GM12872 (cell line): ENCODE data around the gene PHLDB2.

Source experiments
- TF ChIP-seq, protein P1 (sequence below): IDR thresholded peaks from 3 replicates; pipeline ENCODE4 v1.5.1; 2011; ENCODE audit warnings: low read depth, mild to moderate bottlenecking, low read length, moderate library complexity; ENCODE audit not compliant: insufficient read depth

The PHLDB2 gene

DNA sequence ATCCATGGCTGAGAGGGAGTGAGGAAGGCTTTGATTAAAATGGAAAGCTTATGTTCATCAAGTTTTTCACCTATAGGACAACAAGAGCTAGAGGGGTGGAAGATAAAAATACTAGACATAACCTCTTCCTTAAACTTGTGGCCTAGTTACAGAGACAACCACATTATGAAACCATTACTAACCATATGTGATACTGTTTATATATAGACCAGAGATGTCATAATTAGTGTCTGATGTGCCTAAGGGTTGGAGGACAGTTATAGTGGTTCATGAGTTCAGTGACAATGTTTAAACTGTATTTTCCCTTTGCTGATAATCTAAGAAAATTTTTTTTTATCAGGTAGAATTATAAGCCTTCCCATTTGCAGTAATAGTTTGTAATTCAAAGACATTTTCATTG, 23.7 kb downstream of the PHLDB2 start:
- TF ChIP-seq, protein P1, sequence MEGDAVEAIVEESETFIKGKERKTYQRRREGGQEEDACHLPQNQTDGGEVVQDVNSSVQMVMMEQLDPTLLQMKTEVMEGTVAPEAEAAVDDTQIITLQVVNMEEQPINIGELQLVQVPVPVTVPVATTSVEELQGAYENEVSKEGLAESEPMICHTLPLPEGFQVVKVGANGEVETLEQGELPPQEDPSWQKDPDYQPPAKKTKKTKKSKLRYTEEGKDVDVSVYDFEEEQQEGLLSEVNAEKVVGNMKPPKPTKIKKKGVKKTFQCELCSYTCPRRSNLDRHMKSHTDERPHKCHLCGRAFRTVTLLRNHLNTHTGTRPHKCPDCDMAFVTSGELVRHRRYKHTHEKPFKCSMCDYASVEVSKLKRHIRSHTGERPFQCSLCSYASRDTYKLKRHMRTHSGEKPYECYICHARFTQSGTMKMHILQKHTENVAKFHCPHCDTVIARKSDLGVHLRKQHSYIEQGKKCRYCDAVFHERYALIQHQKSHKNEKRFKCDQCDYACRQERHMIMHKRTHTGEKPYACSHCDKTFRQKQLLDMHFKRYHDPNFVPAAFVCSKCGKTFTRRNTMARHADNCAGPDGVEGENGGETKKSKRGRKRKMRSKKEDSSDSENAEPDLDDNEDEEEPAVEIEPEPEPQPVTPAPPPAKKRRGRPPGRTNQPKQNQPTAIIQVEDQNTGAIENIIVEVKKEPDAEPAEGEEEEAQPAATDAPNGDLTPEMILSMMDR = no peak

DNA sequence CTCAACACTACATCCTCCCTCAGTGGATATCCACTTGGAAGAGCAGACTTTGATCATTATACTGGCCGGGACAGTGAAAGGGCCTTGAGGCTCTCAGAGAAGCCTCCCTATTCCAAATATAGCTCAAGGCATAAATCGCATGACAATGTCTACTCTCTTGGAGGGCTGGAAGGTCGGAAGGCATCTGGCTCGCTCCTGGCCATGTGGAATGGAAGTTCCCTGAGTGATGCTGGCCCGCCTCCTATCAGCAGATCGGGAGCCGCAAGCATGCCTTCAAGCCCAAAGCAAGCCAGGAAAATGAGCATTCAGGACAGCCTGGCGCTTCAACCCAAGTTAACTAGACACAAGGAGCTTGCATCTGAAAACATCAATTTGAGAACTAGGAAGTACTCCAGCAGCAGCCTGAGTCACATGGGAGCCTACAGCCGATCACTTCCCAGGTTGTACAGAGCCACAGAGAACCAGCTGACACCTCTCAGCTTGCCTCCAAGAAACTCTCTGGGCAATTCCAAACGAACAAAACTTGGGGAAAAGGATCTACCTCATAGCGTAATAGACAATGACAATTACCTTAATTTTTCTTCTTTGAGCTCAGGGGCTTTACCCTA, 25.4 kb downstream of the PHLDB2 start:
- TF ChIP-seq, protein P1 = no peak

DNA sequence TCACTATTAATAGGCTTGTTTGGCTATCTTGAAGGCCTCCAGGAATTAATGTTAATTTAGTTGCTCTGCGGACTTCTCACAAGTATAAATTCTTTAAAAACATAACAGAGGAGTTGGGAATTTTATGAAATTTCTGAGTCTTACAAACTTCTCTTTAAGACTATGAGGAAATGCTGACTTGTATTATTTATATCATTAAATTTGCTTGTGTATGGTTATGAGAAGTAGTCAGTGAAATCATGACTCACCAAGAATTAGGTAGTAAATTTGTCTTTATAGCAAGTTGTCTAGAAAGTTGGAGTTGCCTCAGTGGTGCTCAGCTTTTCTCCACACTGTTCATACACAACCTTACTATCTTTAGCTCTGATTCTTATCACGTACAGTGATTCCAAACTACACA, 26.5 kb downstream of the PHLDB2 start:
- TF ChIP-seq, protein P1 = no peak

DNA sequence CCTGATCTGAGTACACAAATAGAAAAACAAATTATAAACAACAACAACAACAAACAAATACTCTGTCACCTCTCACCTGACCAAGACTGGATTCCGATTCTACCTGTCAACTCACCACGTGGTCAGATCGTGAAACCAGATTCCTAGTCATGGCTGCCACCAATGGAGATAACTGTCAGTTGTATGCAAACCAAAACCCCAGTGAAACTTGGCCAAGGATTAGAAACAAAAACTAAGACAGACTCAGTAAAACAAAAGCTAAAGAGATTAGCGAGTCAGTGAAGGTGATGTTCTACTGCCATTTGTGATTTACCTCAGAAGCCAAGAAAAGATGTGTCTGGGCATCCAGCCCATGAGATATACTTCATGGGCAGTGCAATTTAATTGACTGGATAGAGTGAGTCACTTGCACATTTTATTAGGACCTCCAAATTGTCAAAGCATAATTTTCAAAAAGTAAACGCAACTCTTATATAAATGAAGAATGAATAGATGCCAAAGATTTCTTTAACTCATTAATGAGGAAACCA, 31.1 kb downstream of the PHLDB2 start:
- TF ChIP-seq, protein P1 = no peak

DNA sequence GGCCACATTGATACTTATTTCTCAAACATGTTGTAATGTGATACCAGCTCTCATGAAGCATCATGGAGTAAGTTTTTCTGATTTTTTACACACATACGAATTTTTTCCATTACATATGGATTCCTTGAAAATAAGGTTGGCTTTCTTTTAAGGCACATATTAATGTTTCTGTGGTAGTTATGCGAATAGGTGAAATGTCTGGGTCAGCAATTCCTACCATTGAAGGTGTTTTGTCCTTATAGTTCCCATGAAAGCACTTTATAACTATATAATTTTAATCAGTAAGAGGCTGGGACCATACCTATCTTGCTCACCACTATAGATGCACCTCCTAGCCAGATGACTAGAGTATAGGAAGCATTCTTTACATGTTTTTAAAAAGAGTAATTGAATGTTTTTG, 33.0 kb downstream of the PHLDB2 start:
- TF ChIP-seq, protein P1 = no peak

DNA sequence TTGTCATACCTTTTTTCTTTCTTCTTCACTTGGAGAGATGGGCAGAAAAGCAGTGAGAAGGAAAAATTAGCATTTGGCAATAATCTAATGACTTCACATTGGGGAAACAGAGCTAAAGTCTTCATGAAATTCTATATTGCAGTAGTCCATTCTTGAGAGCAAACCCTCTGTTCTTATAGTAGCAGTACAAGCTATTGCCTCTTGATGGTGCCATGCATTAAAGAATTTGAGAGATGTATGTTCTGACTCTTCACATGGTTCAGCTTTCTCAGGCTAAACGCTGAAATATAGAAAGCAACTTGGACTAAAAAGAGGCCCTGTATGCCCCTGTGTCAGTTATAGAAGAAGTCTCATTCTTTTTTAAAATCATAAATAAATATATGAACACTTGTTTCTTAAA, 36.0 kb downstream of the PHLDB2 start:
- TF ChIP-seq, protein P1 = peak; percentile 30; the same call in 2 of the 3 replicates

DNA sequence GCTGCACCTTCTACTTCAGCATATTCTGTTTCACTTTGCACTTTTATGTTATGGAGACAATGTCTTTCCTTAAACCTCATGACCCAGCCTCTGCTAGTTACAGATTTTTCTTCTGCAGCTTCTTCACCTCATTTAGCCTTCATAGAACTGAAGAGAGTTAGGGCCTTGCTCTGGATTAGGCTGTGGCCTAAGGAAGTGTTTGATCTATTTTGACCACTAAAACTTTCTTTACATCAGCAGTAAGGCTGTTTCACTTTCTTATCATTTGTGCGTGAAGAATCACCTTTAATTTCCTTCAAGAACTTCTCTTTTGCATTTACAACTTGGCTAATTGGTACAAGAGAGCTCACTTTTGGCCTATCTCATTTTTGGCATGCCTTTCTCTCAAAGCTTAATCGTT, 40.9 kb downstream of the PHLDB2 start:
- TF ChIP-seq, protein P1 = no peak
